ENCODE measurements around the gene FABP1.

- TF ChIP-seq CTCF (IDR thresholded peaks at IDR 0.05 in 4 of 5, conservative IDR thresholded peaks at IDR 0.05 in 1 of 5) (no peak), POLR2A (IDR thresholded peaks at IDR 0.05) (no peak)
Observed at GRCh38 chr2:88099798-88100488, 27.9 kb downstream of the FABP1 start.
